ENCODE data around the gene EXOC2. TPM values are rescaled to one million over a fixed set of nuclear protein-coding genes. Genes with fewer than 3 reads are reported as not detected.

The EXOC2 gene
- total RNA-seq, 2 donors from 2014 or later: 12.9 to 16.1 TPM

- no peak for TF ChIP-seq CTCF (IDR thresholded peaks at IDR 0.05)
- no peak overlapping the region for H3K27ac ChIP-seq
Measured at GRCh38 chr6:530425-530824, 162.5 kb downstream of the EXOC2 start.

GRCh38 chr6:528989-529388, 163.9 kb downstream of the EXOC2 start:
- no peak for TF ChIP-seq CTCF (IDR thresholded peaks at IDR 0.05)
- H3K27ac ChIP-seq: no peak overlapping the region
- no peak for DNase-seq (ENCODE audit: low spot score)
- no peak overlapping the region for H3K4me3 ChIP-seq
- no peaks in the 10 kb centered on the region for H3K9me3 ChIP-seq
- H3K36me3 ChIP-seq: no peaks in the 10 kb centered on the region
- no peaks in the 10 kb centered on the region for H3K4me1 ChIP-seq
- H3K27me3 ChIP-seq: no peaks in the 10 kb centered on the region

More at GRCh38 chr6:530425-530824, 162.5 kb downstream of the EXOC2 start:
- no peak overlapping the region for H3K4me3 ChIP-seq
- H3K9me3 ChIP-seq: no peaks in the 10 kb centered on the region
- no peaks in the 10 kb centered on the region for H3K36me3 ChIP-seq
- H3K27me3 ChIP-seq: no peaks in the 10 kb centered on the region
- no peaks in the 10 kb centered on the region for H3K4me1 ChIP-seq
- DNase-seq (ENCODE audit: low spot score): no peak

GRCh38 chr6:527989-528673, 164.8 kb downstream of the EXOC2 start:
- H3K4me3 ChIP-seq: no peak overlapping the region
- no peaks in the 10 kb centered on the region for H3K4me1 ChIP-seq
- H3K27me3 ChIP-seq: no peaks in the 10 kb centered on the region
- no peaks in the 10 kb centered on the region for H3K9me3 ChIP-seq
- no peak for TF ChIP-seq CTCF (IDR thresholded peaks at IDR 0.05)
- H3K27ac ChIP-seq: no peak overlapping the region
- no peaks in the 10 kb centered on the region for H3K36me3 ChIP-seq
- no peak for DNase-seq (ENCODE audit: low spot score)

- Histone ChIP-seq H3K36me3 (peaks cover 9% of the 10 kb centered on the region), H3K9me3 (no peaks in the 10 kb centered on the region), H3K27ac (no peak overlapping the region), H3K4me1 (no peaks in the 10 kb centered on the region), H3K4me3 (no peak overlapping the region), H3K27me3 (no peaks in the 10 kb centered on the region)
- no peak for TF ChIP-seq CTCF (IDR thresholded peaks at IDR 0.05)
- DNase-seq (ENCODE audit: low spot score): no peak
Measured at GRCh38 chr6:524803-525202, 168.1 kb downstream of the EXOC2 start.

- no peaks in the 10 kb centered on the region for H3K4me1 ChIP-seq
- no peaks in the 10 kb centered on the region for H3K9me3 ChIP-seq
- TF ChIP-seq CTCF (IDR thresholded peaks at IDR 0.05): no peak
- peaks cover 9% of the 10 kb centered on the region for H3K36me3 ChIP-seq
- no peaks in the 10 kb centered on the region for H3K27me3 ChIP-seq
- no peak for DNase-seq (ENCODE audit: low spot score)
- no peak overlapping the region for H3K27ac ChIP-seq
- no peak overlapping the region for H3K4me3 ChIP-seq
Measured at GRCh38 chr6:520820-521219, 172.1 kb downstream of the EXOC2 start.

GRCh38 chr6:518218-518617, 174.7 kb downstream of the EXOC2 start:
- no peak for DNase-seq (ENCODE audit: low spot score)
- H3K4me1 ChIP-seq: no peaks in the 10 kb centered on the region
- no peak overlapping the region for H3K4me3 ChIP-seq
- TF ChIP-seq CTCF (IDR thresholded peaks at IDR 0.05): no peak
- no peaks in the 10 kb centered on the region for H3K27me3 ChIP-seq
- no peak overlapping the region for H3K27ac ChIP-seq
- peaks cover 9% of the 10 kb centered on the region for H3K36me3 ChIP-seq
- H3K9me3 ChIP-seq: no peaks in the 10 kb centered on the region

All from right atrium auricular region (tissue), 2 donors.